ENCODE results near the gene PCBD2.
"Not testable (repeated sequence)": the region's sequence is repeated elsewhere in the genome, so short reads cannot be mapped to it uniquely, and the experiment has no call there.

The PCBD2 gene

GRCh38 chr5:134873987-134874830, 30.7 kb upstream of the PCBD2 start, which contains the start of gene TXNDC15:
Gene TXNDC15, plus strand, starts transcription at chr5:134874371. Its CDS starts 57 bp downstream, at chr5:134874428.
- intact Hi-C loops (cut with DNase I; ENCODE audit: low total_unique reads): loop anchor here (2.0 kb wide), 1 partner anchor 31 kb away; the partner anchor contains the start of gene PCBD2
- peaks cover 0 to 6% (median 0%) of the 10 kb centered on the region in 3 donors for H3K36me3 ChIP-seq
- H3K27me3 ChIP-seq: no peaks in the 10 kb centered on the region
- peaks cover 0 to 21% (median 16%) of the 10 kb centered on the region in 4 donors for H3K4me1 ChIP-seq
- no peaks in the 10 kb centered on the region for H3K9me3 ChIP-seq
- H3K27ac ChIP-seq: peak within 1 kb of the TSS; percentile 96 to 97
- peak; percentile 86 to 92 for DNase-seq
- peak within 1 kb of the TSS; percentile 84 to 91 for H3K4me3 ChIP-seq
- no peak for TF ChIP-seq CTCF (IDR thresholded peaks at IDR 0.05)

GRCh38 chr5:134874831-134875655, 29.9 kb upstream of the PCBD2 start:
- Histone ChIP-seq H3K4me3 (peak overlapping the region; percentile 84 to 91), H3K36me3 (peaks cover 0 to 6% (median 0%) of the 10 kb centered on the region in 3 donors), H3K4me1 (peaks cover 0 to 21% (median 16%) of the 10 kb centered on the region in 4 donors), H3K27me3 (no peaks in the 10 kb centered on the region), H3K9me3 (no peaks in the 10 kb centered on the region), H3K27ac (peak overlapping the region; percentile 96 to 97)
- intact Hi-C loops (cut with DNase I; ENCODE audit: low total_unique reads): loop anchor here (2.0 kb wide), 1 partner anchor 30 kb away; the partner anchor contains the start of gene PCBD2
- no peak for TF ChIP-seq CTCF (IDR thresholded peaks at IDR 0.05)
- peak; percentile 80 to 84 for DNase-seq

GRCh38 chr5:134877159-134877558, 27.8 kb upstream of the PCBD2 start:
- Histone ChIP-seq H3K9me3 (no peaks in the 10 kb centered on the region), H3K27me3 (no peaks in the 10 kb centered on the region), H3K27ac (no peak overlapping the region), H3K36me3 (peaks cover 0 to 6% (median 0%) of the 10 kb centered on the region in 3 donors), H3K4me3 (no peak overlapping the region), H3K4me1 (peaks cover 0 to 21% (median 16%) of the 10 kb centered on the region in 4 donors)
- TF ChIP-seq CTCF (IDR thresholded peaks at IDR 0.05): no peak
- DNase-seq: no peak
- intact Hi-C loops (cut with DNase I; ENCODE audit: low total_unique reads): no loop called here

GRCh38 chr5:134878403-134878802, 26.5 kb upstream of the PCBD2 start:
- Histone ChIP-seq H3K27ac (no peak overlapping the region), H3K27me3 (no peaks in the 10 kb centered on the region), H3K4me3 (no peak overlapping the region), H3K9me3 (no peaks in the 10 kb centered on the region), H3K4me1 (peaks cover 0 to 21% (median 16%) of the 10 kb centered on the region in 4 donors), H3K36me3 (peaks cover 0 to 6% (median 0%) of the 10 kb centered on the region in 3 donors)
- intact Hi-C loops (cut with DNase I; ENCODE audit: low total_unique reads): no loop called here
- DNase-seq: no peak
- TF ChIP-seq CTCF (IDR thresholded peaks at IDR 0.05): no peak

- no peak for TF ChIP-seq CTCF (IDR thresholded peaks at IDR 0.05)
- Histone ChIP-seq H3K4me3 (no peak overlapping the region), H3K27ac (no peak overlapping the region), H3K4me1 (peaks cover 0 to 20% (median 14%) of the 10 kb centered on the region in 4 donors), H3K9me3 (no peaks in the 10 kb centered on the region), H3K27me3 (no peaks in the 10 kb centered on the region), H3K36me3 (peaks cover 0 to 6% (median 0%) of the 10 kb centered on the region in 3 donors)
- no peak for DNase-seq
- intact Hi-C loops (cut with DNase I; ENCODE audit: low total_unique reads): no loop called here
Observed at GRCh38 chr5:134879456-134879855, 25.5 kb upstream of the PCBD2 start.

- H3K27me3 ChIP-seq; DNase-seq; H3K27ac ChIP-seq; H3K36me3 ChIP-seq; H3K9me3 ChIP-seq; H3K4me3 ChIP-seq; intact Hi-C loops (cut with DNase I; ENCODE audit: low total_unique reads): not testable (repeated sequence)
- H3K4me1 ChIP-seq: peaks cover 0 to 16% (median 8%) of the 10 kb centered on the region in 4 donors
Observed at GRCh38 chr5:134880937-134881336, 24.0 kb upstream of the PCBD2 start.

GRCh38 chr5:134881711-134882110, 23.2 kb upstream of the PCBD2 start:
- H3K27me3 ChIP-seq; intact Hi-C loops (cut with DNase I; ENCODE audit: low total_unique reads); H3K4me3 ChIP-seq; DNase-seq; H3K4me1 ChIP-seq; H3K9me3 ChIP-seq; H3K27ac ChIP-seq: not testable (repeated sequence)
- H3K36me3 ChIP-seq: peaks cover 0 to 12% (median 0%) of the 10 kb centered on the region in 3 donors

Data from tibial artery (tissue), 4 donors.